Measurements from ENCODE around the gene PRELID2. TPM values are rescaled to one million over a fixed set of nuclear protein-coding genes. Genes with fewer than 3 reads are reported as not detected.
A peak's percentile ranks its signal among the peaks of the same experiment; 100 is the strongest.

Gene PRELID2
- total RNA-seq, 2 donors from 2014 or later: 10.7 to 27.9 TPM

- no peak overlapping the region for H3K27ac ChIP-seq
- H3K4me3 ChIP-seq: no peak overlapping the region
- ATAC-seq (ENCODE audit: insufficient number of reproducible peaks, low FRiP score, low read depth): no peak
- no peak for DNase-seq (ENCODE audit: low spot score)
- H3K9me3 ChIP-seq: no peaks in the 10 kb centered on the region
- no peaks in the 10 kb centered on the region for H3K36me3 ChIP-seq
- H3K27me3 ChIP-seq (replicated peaks; ENCODE audit: insufficient read depth): no peaks in the 10 kb centered on the region
- TF ChIP-seq CTCF (IDR thresholded peaks at IDR 0.05): no peak
- no peaks in the 10 kb centered on the region for H3K4me1 ChIP-seq (ENCODE audit: control insufficient read depth in 1 of 2, low read depth in 2 of 2)
Observed at GRCh38 chr5:145787996-145788395, 47.1 kb downstream of the PRELID2 start.

GRCh38 chr5:145787507-145787906 is 47.6 kb downstream of the PRELID2 start:
- H3K9me3 ChIP-seq: no peaks in the 10 kb centered on the region
- DNase-seq (ENCODE audit: low spot score) (no peak), ATAC-seq (ENCODE audit: insufficient number of reproducible peaks, low FRiP score, low read depth) (no peak)
- H3K36me3 ChIP-seq: no peaks in the 10 kb centered on the region
- no peak overlapping the region for H3K4me3 ChIP-seq
- no peaks in the 10 kb centered on the region for H3K27me3 ChIP-seq (replicated peaks; ENCODE audit: insufficient read depth)
- TF ChIP-seq CTCF (IDR thresholded peaks at IDR 0.05): no peak
- no peaks in the 10 kb centered on the region for H3K4me1 ChIP-seq (ENCODE audit: control insufficient read depth in 1 of 2, low read depth in 2 of 2)
- no peak overlapping the region for H3K27ac ChIP-seq

- H3K36me3 ChIP-seq: no peaks in the 10 kb centered on the region
- TF ChIP-seq CTCF (IDR thresholded peaks at IDR 0.05): no peak
- no peaks in the 10 kb centered on the region for H3K27me3 ChIP-seq (replicated peaks; ENCODE audit: insufficient read depth)
- no peaks in the 10 kb centered on the region for H3K4me1 ChIP-seq (ENCODE audit: control insufficient read depth in 1 of 2, low read depth in 2 of 2)
- ATAC-seq (ENCODE audit: insufficient number of reproducible peaks, low FRiP score, low read depth) (no peak), DNase-seq (ENCODE audit: low spot score) (no peak)
- no peaks in the 10 kb centered on the region for H3K9me3 ChIP-seq
- H3K27ac ChIP-seq: no peak overlapping the region
- H3K4me3 ChIP-seq: no peak overlapping the region
Observed at GRCh38 chr5:145787001-145787400, 48.1 kb downstream of the PRELID2 start.

- Histone ChIP-seq H3K9me3 (no peaks in the 10 kb centered on the region), H3K4me1 (ENCODE audit: control insufficient read depth in 1 of 2, low read depth in 2 of 2) (peaks cover 5 to 11% of the 10 kb centered on the region in 2 donors), H3K27me3 (replicated peaks; ENCODE audit: insufficient read depth) (no peaks in the 10 kb centered on the region), H3K27ac (no peak overlapping the region), H3K4me3 (no peak overlapping the region), H3K36me3 (no peaks in the 10 kb centered on the region)
- no peak for TF ChIP-seq CTCF (IDR thresholded peaks at IDR 0.05)
- no peak for ATAC-seq (ENCODE audit: insufficient number of reproducible peaks, low FRiP score, low read depth)
- no peak for DNase-seq (ENCODE audit: low spot score)
Observed at GRCh38 chr5:145780982-145781381, 54.2 kb downstream of the PRELID2 start.

- no peak overlapping the region for H3K4me3 ChIP-seq
- TF ChIP-seq CTCF (IDR thresholded peaks at IDR 0.05): no peak
- no peaks in the 10 kb centered on the region for H3K27me3 ChIP-seq (replicated peaks; ENCODE audit: insufficient read depth)
- peaks cover 9 to 22% of the 10 kb centered on the region in 2 donors for H3K4me1 ChIP-seq (ENCODE audit: control insufficient read depth in 1 of 2, low read depth in 2 of 2)
- no peaks in the 10 kb centered on the region for H3K36me3 ChIP-seq
- ATAC-seq (ENCODE audit: insufficient number of reproducible peaks, low FRiP score, low read depth): no peak
- H3K27ac ChIP-seq: peak overlapping the region in 1 of 2 donors; percentile 34
- DNase-seq (ENCODE audit: low spot score): no peak
- no peaks in the 10 kb centered on the region for H3K9me3 ChIP-seq
Observed at GRCh38 chr5:145778144-145778900, 56.8 kb downstream of the PRELID2 start.

Data from thoracic aorta (tissue), 2 donors.